Right cardiac atrium (tissue), 5 donors: ENCODE results near the gene RTRAF. TPM values are rescaled to one million over a fixed set of nuclear protein-coding genes. Genes with fewer than 3 reads are reported as not detected.

Source experiments
- ATAC-seq, 2 donors: fragments of 200-7000 bp; cut with Tn5 transposase; one replicate each; pipeline versions ENCODE4 v1.8.0 to v1.9.1; 2020; ENCODE audit warnings: moderate library complexity in 2 of 2, mild to moderate bottlenecking in 1 of 2
- DNase-seq, 3 donors: peaks; one replicate each; pipeline ENCODE4 v3.0.0-alpha.2; 2020
- H3K27ac ChIP-seq: one replicate; pipeline ENCODE4 v1.5.1; 2013; ENCODE audit warnings: mild to moderate bottlenecking, low read length, control low read depth, moderate library complexity
- H3K27me3 ChIP-seq: one replicate; pipeline ENCODE4 v1.6.1; 2013; ENCODE audit not compliant: control insufficient read depth, insufficient read depth
- H3K4me1 ChIP-seq: one replicate; pipeline ENCODE4 v1.6.1; 2013; ENCODE audit warnings: low read length; ENCODE audit not compliant: control insufficient read depth, insufficient read depth
- H3K4me3 ChIP-seq: one replicate; pipeline ENCODE4 v1.5.1; 2013; ENCODE audit warnings: low read length, control low read depth
- H3K9me3 ChIP-seq: one replicate; pipeline ENCODE4 v1.6.1; 2013; ENCODE audit warnings: low read length; ENCODE audit not compliant: control insufficient read depth
- WGBS: extraction: QIAGEN DNeasy Blood & Tissue Kit; methylation state at CpG from one replicate; pipeline ENCODE4 v1.1.7; 2013; 5-methylcytosine and 5-hydroxymethylcytosine counted together
- intact Hi-C, 4 donors: fragments of 100-400 bp; cut with DNase I; formaldehyde crosslinking; loops; one replicate each; pipeline versions ENCODE4 v1.11.0 to v1.14.0; 2022 to 2023
- polyA plus RNA-seq: library from polyadenylated mRNA; stranded (reverse); fragments of 200-250 nt; gene quantifications from one replicate; pipeline ENCODE4 v1.2.3, GENCODE V29; 2013
- total RNA-seq, 4 donors: library from RNA; stranded (reverse); fragmentation: NEBNext Ultra II Directional; extraction: Animal tissue kit (Norgen Biotek cat#: 25700); gene quantifications; one replicate each; pipeline ENCODE4 v1.2.1, GENCODE V29; 2021
- donor health status: healthy with polysubstance abuse.
- donor health status: DM: no; HTN: yes; CAD: no.
- donor health status: DM: no; HTN: no; CAD: no.
- donor health status: DM: no; HTN: yes; CAD: no; lungs with severe emphysema.
- donor health status: DM: yes; HTN: yes; CAD: no.

The RTRAF gene
- total and polyA plus RNA-seq, 5 donors = 160 to 217 (median 190) TPM

- Histone ChIP-seq H3K4me1 (no peaks in the 10 kb centered on the region), H3K27me3 (no peaks in the 10 kb centered on the region), H3K9me3 (no peaks in the 10 kb centered on the region), H3K27ac (no peak overlapping the region), H3K4me3 (no peak overlapping the region)
- ATAC-seq = no peak
- 67% methylated on average over 3 of the region's 3 CpGs for WGBS
- intact Hi-C loops = no loop called here
- no peak for DNase-seq
Measured at GRCh38 chr14:51993285-51993920, 4.1 kb downstream of the RTRAF start.

GRCh38 chr14:51996148-51996746, 6.9 kb downstream of the RTRAF start:
- WGBS = 38% methylated on average over 4 of the region's 4 CpGs
- ATAC-seq = no peak
- Histone ChIP-seq H3K9me3 (no peaks in the 10 kb centered on the region), H3K27me3 (no peaks in the 10 kb centered on the region), H3K27ac (no peak overlapping the region), H3K4me3 (no peak overlapping the region), H3K4me1 (no peaks in the 10 kb centered on the region)
- DNase-seq = no peak
- intact Hi-C loops = loop anchor here (2.0 to 5.0 kb wide), 3 partner anchors 76 to 137 kb away; no protein-coding TSS in a partner anchor

DNA sequence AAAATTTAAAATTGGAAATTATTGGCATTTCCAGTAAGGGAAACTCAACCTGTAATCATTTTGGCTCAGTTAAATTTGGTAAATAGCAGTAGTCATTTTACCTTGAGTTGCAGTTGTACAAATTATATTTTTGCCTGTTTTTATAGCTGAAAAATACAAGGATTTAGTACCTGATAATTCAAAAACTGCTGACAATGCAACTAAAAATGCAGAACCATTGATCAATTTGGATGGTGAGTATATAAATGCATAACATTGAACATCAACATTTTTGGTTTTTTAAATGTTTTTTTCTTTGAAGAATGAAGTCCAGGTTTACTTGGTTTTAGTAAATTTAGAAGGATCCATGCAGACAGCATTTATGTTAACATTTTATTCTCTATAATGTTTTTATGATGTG, 9.0 kb downstream of the RTRAF start:
- H3K4me1 ChIP-seq = peaks cover 4% of the 10 kb centered on the region
- no peaks in the 10 kb centered on the region for H3K27me3 ChIP-seq
- ATAC-seq = no peak
- intact Hi-C loops = loop anchor here in 3 of 4 donors (5.0 kb wide), 2 partner anchors 74 to 134 kb away; no protein-coding TSS in a partner anchor
- H3K9me3 ChIP-seq = no peaks in the 10 kb centered on the region
- DNase-seq = no peak
- H3K4me3 ChIP-seq = no peak overlapping the region
- H3K27ac ChIP-seq = no peak overlapping the region

GRCh38 chr14:51999084-51999483, 9.7 kb downstream of the RTRAF start:
- intact Hi-C loops = loop anchor here in 3 of 4 donors (5.0 kb wide), 2 partner anchors 73 to 133 kb away; no protein-coding TSS in a partner anchor
- Histone ChIP-seq H3K4me3 (no peak overlapping the region), H3K27me3 (no peaks in the 10 kb centered on the region), H3K4me1 (peaks cover 6% of the 10 kb centered on the region), H3K27ac (no peak overlapping the region), H3K9me3 (no peaks in the 10 kb centered on the region)
- WGBS = 48% methylated on average over 2 of the region's 2 CpGs
- DNase-seq (no peak), ATAC-seq (no peak)

- Histone ChIP-seq H3K27me3 (no peaks in the 10 kb centered on the region), H3K4me1 (peaks cover 6% of the 10 kb centered on the region), H3K9me3 (no peaks in the 10 kb centered on the region), H3K27ac (no peak overlapping the region), H3K4me3 (no peak overlapping the region)
- intact Hi-C loops = loop anchor here in 1 of 4 donors (5.0 kb wide), 1 partner anchor 132 kb away; no protein-coding TSS in a partner anchor
- no peak for DNase-seq
- ATAC-seq = no peak
- 57% methylated on average over 3 of the region's 3 CpGs for WGBS
Measured at GRCh38 chr14:52000019-52000582, 10.8 kb downstream of the RTRAF start.

- Histone ChIP-seq H3K4me3 (no peak overlapping the region), H3K27ac (no peak overlapping the region), H3K4me1 (peaks cover 8% of the 10 kb centered on the region), H3K27me3 (no peaks in the 10 kb centered on the region), H3K9me3 (no peaks in the 10 kb centered on the region)
- ATAC-seq (no peak), DNase-seq (no peak)
- WGBS = 53% methylated on average over 3 of the region's 3 CpGs
- intact Hi-C loops = loop anchor here in 1 of 4 donors (5.0 kb wide), 1 partner anchor 132 kb away; no protein-coding TSS in a partner anchor
Measured at GRCh38 chr14:52000696-52001095, 11.3 kb downstream of the RTRAF start.

DNA sequence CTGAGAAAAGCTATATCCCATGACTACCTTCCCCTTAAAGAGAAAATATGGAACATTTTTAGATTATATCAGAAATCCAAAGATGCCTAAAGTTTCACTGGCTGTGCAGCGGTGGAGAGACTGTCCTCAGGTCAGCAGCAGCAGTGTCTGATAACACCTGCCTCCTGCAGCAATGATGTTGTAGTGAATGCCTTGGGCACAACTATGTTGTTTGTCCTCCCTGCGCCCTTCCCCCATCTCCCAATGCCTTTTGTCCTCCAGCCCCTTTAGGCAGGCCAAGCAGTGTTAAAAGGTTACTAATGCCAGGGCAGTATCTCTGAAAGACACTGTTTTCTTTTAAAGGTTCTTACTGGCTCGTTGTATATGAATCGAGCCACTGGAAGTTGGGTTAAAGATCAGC, 13.2 kb downstream of the RTRAF start:
- WGBS = 72% methylated on average over 4 of the region's 4 CpGs
- ATAC-seq = peak in 1 of 2 donors; percentile 42
- intact Hi-C loops = loop anchor here in 1 of 4 donors (5.0 kb wide), 1 partner anchor 130 kb away; no protein-coding TSS in a partner anchor
- no peaks in the 10 kb centered on the region for H3K27me3 ChIP-seq
- no peak for DNase-seq
- no peaks in the 10 kb centered on the region for H3K9me3 ChIP-seq
- no peak overlapping the region for H3K27ac ChIP-seq
- H3K4me1 ChIP-seq = peaks cover 8% of the 10 kb centered on the region
- no peak overlapping the region for H3K4me3 ChIP-seq

DNA sequence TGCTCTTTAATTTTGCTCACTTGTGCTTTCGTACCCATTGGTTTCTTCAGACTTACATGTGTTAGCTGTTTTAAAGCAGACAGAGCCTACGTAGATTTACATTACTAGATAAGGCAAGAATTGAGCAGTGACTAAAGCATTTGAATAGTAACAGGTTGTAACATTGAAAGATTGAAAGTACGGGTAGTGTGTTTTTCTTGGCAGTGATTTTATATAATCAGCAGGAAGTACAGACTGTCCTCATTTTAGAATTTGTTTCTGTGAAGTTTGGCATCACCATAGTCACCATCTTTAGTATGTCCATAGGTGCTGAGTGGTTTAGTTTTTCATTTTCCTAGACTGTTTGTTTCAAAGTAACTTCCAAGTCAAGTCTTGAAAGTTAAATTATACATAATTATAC, 14.0 kb downstream of the RTRAF start:
- 26% methylated on average over 3 of the region's 3 CpGs for WGBS
- Histone ChIP-seq H3K4me1 (peaks cover 8% of the 10 kb centered on the region), H3K27ac (no peak overlapping the region), H3K9me3 (no peaks in the 10 kb centered on the region), H3K27me3 (no peaks in the 10 kb centered on the region), H3K4me3 (no peak overlapping the region)
- DNase-seq (no peak), ATAC-seq (peak; percentile 85 to 86)
- intact Hi-C loops = loop anchor here in 1 of 4 donors (5.0 kb wide), 1 partner anchor 129 kb away; no protein-coding TSS in a partner anchor

GRCh38 chr14:52005625-52006024, 16.3 kb downstream of the RTRAF start:
- no peaks in the 10 kb centered on the region for H3K27me3 ChIP-seq
- H3K4me1 ChIP-seq = peaks cover 8% of the 10 kb centered on the region
- intact Hi-C loops = loop anchor here in 1 of 4 donors (5.0 kb wide), 1 partner anchor 62 kb away; the partner anchor contains the start of gene NID2
- 60% methylated on average over 2 of the region's 2 CpGs for WGBS
- no peaks in the 10 kb centered on the region for H3K9me3 ChIP-seq
- no peak for ATAC-seq
- DNase-seq = no peak
- H3K27ac ChIP-seq = no peak overlapping the region
- H3K4me3 ChIP-seq = no peak overlapping the region

DNA sequence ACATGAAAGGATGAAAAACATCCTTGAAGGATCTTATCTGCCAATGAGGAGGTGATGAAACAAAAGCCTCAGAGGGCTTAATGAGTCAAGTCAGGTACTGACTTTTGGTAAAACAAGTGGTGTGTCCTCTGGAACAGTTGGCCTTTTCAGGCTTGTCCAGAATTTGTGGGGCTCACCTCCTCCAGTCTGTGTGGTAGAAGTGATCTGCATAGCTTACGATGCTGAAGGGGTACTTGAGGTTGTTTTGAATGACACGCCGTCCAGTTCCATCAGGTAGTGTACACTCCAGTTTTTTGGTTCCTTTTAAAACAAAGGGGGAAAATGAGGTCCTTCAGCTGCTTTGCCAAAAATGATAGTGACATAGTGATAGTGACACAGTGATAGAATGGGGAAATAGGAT, 17.0 kb downstream of the RTRAF start:
- DNase-seq (no peak), ATAC-seq (no peak)
- 79% methylated on average over 3 of the region's 3 CpGs for WGBS
- no peaks in the 10 kb centered on the region for H3K9me3 ChIP-seq
- no peaks in the 10 kb centered on the region for H3K27me3 ChIP-seq
- peaks cover 8% of the 10 kb centered on the region for H3K4me1 ChIP-seq
- intact Hi-C loops = loop anchor here in 1 of 4 donors (5.0 kb wide), 1 partner anchor 61 kb away; the partner anchor contains the start of gene NID2
- no peak overlapping the region for H3K4me3 ChIP-seq
- H3K27ac ChIP-seq = peak overlapping the region; percentile 31

GRCh38 chr14:52007211-52007610, 17.9 kb downstream of the RTRAF start:
- Histone ChIP-seq H3K9me3 (no peaks in the 10 kb centered on the region), H3K27ac (no peak overlapping the region), H3K4me3 (no peak overlapping the region), H3K27me3 (no peaks in the 10 kb centered on the region), H3K4me1 (peaks cover 9% of the 10 kb centered on the region)
- intact Hi-C loops = loop anchor here in 1 of 4 donors (5.0 kb wide), 1 partner anchor 60 kb away; the partner anchor contains the start of gene NID2
- WGBS = 90% methylated on average over 1 of the region's 1 CpG
- DNase-seq (no peak), ATAC-seq (no peak)
